Astrocyte of the spinal cord (primary cell): ENCODE measurements around the gene OPCML.
A peak's percentile ranks its signal among the peaks of the same experiment; 100 is the strongest.

ENCODE experiments used
- DNase-seq: peaks from one replicate; pipeline ENCODE4 v3.0.0; 2011; ENCODE audit warnings: low read depth, low spot score
- H3K4me3 ChIP-seq: 2 replicates; pipeline ENCODE4 v1.5.1; 2011; ENCODE audit warnings: low read depth, mild to moderate bottlenecking, low read length, moderate library complexity
- CTCF ChIP-seq: IDR thresholded peaks from 2 replicates; pipeline ENCODE4 v1.5.1; 2012; ENCODE audit warnings: low read depth, mild to moderate bottlenecking, low read length, inconsistent platforms
- in situ Hi-C: cut with HindIII; loops from 2 replicates; pipeline ENCODE4 v1.10.0; 2017; ENCODE audit warnings: low sequenced_read_pairs

The OPCML gene

DNA sequence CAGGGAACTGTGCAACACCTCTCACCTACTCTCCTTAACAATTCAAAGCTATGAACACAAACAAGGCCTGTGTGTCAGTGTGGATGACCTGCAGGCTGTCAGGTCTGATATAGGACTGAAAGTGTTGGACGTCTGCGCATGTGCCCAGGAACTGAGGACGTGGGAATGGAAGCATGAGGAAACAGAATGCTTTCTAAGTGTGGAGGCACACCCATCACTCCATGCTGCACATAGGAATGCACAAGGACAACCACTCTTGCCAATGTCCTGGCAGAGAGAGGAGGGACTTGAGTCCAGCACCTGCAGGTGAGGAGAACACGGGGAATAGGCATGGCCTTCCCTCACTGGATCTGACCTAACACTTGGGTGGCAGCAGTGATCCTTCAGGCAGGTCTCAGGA is 874.3 kb downstream of the OPCML start:
- in situ Hi-C loops = no loop called here
- TF ChIP-seq CTCF = no peak
- DNase-seq = no peak
- no peak overlapping the region for H3K4me3 ChIP-seq

DNA sequence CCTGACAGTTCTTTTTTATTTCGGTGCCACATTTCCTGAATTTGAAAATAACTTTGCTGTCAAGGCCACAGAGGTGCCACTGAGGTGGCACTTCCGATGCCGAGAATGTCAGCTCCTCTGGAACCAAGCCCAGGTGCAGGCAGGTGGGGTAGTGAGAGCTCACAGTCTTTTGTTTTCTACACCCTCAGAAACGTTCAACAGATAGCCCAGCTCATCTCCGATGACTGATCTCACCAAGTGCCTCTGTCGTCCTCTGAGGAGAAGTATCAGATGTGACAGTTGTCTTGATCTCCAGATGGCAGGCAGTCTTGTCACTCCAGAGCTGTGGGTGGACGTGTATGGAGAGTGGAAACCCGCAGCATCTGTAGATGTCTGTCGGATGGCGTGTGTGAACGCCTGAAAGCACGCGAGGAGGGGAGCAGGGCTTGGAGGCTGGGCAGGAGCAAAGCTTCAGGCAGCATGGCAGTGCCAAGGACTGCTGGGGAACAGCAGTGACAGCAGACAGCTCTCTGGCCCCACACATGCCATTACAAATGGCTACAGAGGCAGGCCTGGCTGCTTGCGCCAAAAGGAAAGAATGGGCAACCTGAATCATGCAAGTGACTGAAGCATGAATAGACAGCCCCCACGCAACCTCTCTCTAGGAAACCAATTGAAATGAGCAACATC is 877.0 kb downstream of the OPCML start:
- no peak for TF ChIP-seq CTCF
- in situ Hi-C loops = no loop called here
- no peak for DNase-seq
- H3K4me3 ChIP-seq = no peak overlapping the region

DNA sequence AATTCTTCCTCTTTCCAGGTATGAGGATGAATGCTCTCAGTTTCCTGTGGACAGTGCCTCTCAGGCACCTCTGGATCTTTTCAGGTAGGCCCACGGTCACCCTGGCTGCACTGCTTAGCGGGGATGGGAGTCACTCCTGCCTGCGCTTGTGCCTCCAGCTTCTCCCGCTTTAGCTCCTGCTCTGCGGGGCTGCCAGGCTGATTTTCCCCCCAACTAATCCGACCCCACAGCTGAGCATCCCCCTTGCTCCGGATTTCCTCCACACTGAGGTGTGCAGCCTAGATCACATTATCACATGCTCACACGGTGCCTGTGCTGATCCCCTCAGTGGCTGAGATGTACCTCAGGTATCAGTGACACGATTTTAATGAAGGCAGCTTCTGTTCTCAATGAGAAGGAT is 879.1 kb downstream of the OPCML start:
- no peak overlapping the region for H3K4me3 ChIP-seq
- DNase-seq = no peak
- in situ Hi-C loops = no loop called here
- no peak for TF ChIP-seq CTCF

GRCh38 chr11:132650969-132651720 is 881.2 kb downstream of the OPCML start:
- in situ Hi-C loops = no loop called here
- DNase-seq = no peak
- H3K4me3 ChIP-seq = no peak overlapping the region
- TF ChIP-seq CTCF = no peak

DNA sequence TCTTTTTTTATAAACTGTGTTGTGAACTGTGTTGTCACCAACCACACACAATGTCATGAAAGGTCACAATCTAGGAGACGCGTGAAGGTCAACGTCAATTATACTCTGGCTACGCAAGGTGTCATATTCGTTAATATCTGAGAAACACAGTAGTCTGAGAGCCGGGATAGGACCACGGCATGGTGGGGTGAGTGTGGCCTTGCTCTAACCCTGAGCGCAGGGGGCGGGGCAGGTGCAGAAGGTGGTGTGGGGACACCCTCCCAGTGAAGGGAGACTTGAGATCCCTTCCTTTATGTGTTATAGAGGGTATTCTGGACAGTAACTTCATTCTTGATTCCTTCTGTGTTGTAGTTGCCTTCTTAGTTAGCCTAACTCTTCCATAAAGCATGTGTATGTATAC is 883.0 kb downstream of the OPCML start:
- DNase-seq = no peak
- no peak overlapping the region for H3K4me3 ChIP-seq
- in situ Hi-C loops = no loop called here
- no peak for TF ChIP-seq CTCF

GRCh38 chr11:132648851-132649250 is 883.5 kb downstream of the OPCML start:
- TF ChIP-seq CTCF = no peak
- in situ Hi-C loops = no loop called here
- H3K4me3 ChIP-seq = no peak overlapping the region
- peak; percentile 7 for DNase-seq
